Epithelial cell of proximal tubule (primary cell): ENCODE results near the gene CA11. TPM values are rescaled to one million over a fixed set of nuclear protein-coding genes. Genes with fewer than 3 reads are reported as not detected.

Experiments used
- DNase-seq: peaks from one replicate; pipeline ENCODE4 v3.0.0-alpha.2; 2011; ENCODE audit warnings: low read depth
- H3K4me3 ChIP-seq: 2 replicates; pipeline ENCODE4 v1.5.1; 2011; ENCODE audit warnings: low read depth, mild to moderate bottlenecking, low read length
- CTCF ChIP-seq: conservative IDR thresholded peaks from 2 replicates; pipeline ENCODE4 v1.5.1; 2012; ENCODE audit warnings: low read depth, mild to moderate bottlenecking, low read length
- total RNA-seq: library from RNA; depleted of rRNA; stranded (reverse); fragments of >200 nt; gene quantifications from 2 replicates; pipeline ENCODE4 v1.2.3, GENCODE V29; 2015

CA11 gene
- total RNA-seq, 1 donor from 2014 or later = 6.6 TPM

- no peak overlapping the region for H3K4me3 ChIP-seq
- no peak for DNase-seq
- TF ChIP-seq CTCF = no peak
Observed at GRCh38 chr19:48627201-48627864, 18.7 kb downstream of the CA11 start.

GRCh38 chr19:48625891-48626327 is 20.1 kb downstream of the CA11 start:
- no peak overlapping the region for H3K4me3 ChIP-seq
- DNase-seq = no peak
- TF ChIP-seq CTCF = no peak

GRCh38 chr19:48624791-48625723 is 20.9 kb downstream of the CA11 start:
- DNase-seq = no peak
- TF ChIP-seq CTCF = no peak
- peak overlapping the region; percentile 81 for H3K4me3 ChIP-seq

- no peak for TF ChIP-seq CTCF
- H3K4me3 ChIP-seq = peak overlapping the region; percentile 81
- DNase-seq = no peak
Observed at GRCh38 chr19:48624067-48624594, 21.9 kb downstream of the CA11 start.

- DNase-seq = no peak
- peak overlapping the region; percentile 44 for H3K4me3 ChIP-seq
- no peak for TF ChIP-seq CTCF
Observed at GRCh38 chr19:48623556-48624066, 22.4 kb downstream of the CA11 start.

GRCh38 chr19:48619692-48620585 is 26.0 kb downstream of the CA11 start:
- peak overlapping the region; percentile 96 for H3K4me3 ChIP-seq
- TF ChIP-seq CTCF = no peak
- no peak for DNase-seq
